GM18511 (cell line): ENCODE measurements around the gene REP15.
"Not testable (repeated sequence)": the region's sequence is repeated elsewhere in the genome, so short reads cannot be mapped to it uniquely, and the experiment has no call there.

Experiments
- ATAC-seq: cut with Tn5 transposase; IDR thresholded peaks from one replicate; pipeline ENCODE4 v1.9.1; 2021; ENCODE audit warnings: mild to moderate bottlenecking, moderate library complexity; ENCODE audit not compliant: unreplicated experiment

Gene REP15

GRCh38 chr12:27695556-27696292 lies 523 bp upstream of the REP15 start:
- ATAC-seq = no peak

DNA sequence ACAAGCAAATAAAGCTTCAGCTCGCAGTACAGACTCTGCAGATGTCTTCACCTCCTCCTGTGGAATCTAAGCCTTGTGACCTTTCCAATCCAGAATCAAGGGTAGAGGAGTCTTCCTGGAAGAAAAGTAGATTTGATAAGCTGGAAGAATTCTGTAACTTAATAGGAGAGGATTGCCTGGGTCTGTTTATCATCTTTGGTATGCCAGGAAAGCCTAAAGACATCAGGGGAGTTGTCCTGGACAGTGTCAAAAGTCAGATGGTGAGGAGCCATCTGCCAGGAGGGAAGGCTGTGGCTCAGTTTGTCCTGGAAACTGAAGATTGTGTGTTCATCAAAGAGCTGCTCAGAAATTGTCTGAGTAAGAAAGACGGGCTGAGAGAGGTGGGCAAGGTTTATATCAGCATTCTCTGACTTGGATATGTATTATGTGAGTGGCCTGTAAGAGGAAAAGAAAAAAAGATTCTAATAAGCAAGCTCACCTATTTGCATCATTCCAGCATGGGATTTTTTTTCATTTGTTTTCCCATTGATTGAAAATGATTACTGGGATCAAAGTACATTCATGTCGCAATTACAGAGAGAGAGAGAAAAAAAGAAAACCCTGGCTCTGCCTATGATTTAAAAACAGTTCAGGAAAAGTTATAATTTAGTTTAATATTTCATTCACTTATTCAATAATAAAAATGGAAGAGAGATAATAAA lies 767 bp downstream of the REP15 start:
- ATAC-seq = no peak

- peak; percentile 97 for ATAC-seq
Measured at GRCh38 chr12:27703720-27704452, 7.6 kb downstream of the REP15 start.

- no peak for ATAC-seq
Measured at GRCh38 chr12:27705263-27705662, 9.0 kb downstream of the REP15 start.

DNA sequence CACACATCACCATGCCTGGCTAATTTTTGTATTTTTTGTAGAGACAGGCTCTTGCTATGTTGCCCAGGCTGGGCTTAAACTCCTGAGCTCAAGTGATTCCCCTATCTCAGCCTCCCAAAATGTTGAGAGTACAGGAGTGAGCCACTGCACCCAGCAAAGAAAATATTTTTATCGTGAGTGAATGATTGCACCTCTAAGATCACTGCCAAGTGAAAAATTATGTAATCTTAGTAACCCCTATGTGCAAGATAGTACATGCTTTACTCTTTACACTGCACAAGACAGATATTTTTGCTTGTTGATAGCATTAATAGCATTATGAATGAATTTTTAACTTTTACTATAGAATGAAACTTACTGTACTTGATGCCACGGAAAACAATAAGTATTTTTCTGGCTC lies 11.0 kb downstream of the REP15 start:
- ATAC-seq = no peak

- ATAC-seq = no peak
Measured at GRCh38 chr12:27709212-27709931, 13.1 kb downstream of the REP15 start.

DNA sequence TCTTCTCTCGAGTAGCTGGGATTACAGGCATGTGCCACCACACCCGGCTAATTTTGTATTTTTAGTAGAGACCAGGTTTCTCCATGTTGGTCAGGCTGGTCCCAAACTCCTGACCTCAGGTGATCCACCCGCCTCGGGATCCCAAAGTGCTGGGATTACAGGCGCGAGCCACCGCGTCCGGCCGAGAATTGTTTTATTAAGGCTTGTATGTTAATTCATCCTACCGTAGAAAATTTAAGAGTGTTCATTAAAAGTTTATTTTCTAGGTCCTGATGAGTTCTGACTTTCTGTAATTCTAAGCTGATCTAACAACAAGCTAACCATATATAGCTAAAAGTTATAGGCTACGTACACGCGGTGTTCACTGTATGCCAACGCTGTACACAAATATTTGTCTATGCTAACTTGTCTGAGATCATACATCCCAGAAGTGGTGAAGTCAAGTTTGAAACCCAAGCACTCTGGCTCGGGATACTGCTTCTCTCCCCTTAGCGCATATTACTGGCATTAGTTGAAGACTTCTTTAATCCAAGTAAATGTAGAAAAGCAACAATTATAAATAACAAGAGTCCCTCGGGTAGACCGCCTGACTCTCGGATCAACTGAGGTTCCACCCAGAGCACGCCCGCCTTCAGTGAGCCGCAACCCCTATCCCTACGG lies 13.8 kb downstream of the REP15 start:
- ATAC-seq = peak; percentile 51

GRCh38 chr12:27710592-27711316 lies 14.5 kb downstream of the REP15 start, which contains the start of gene MRPS35:
Gene MRPS35 (plus strand): TSS chr12:27710832. CDS start chr12:27710844, 12 bp downstream.
- peak; percentile 97 for ATAC-seq

DNA sequence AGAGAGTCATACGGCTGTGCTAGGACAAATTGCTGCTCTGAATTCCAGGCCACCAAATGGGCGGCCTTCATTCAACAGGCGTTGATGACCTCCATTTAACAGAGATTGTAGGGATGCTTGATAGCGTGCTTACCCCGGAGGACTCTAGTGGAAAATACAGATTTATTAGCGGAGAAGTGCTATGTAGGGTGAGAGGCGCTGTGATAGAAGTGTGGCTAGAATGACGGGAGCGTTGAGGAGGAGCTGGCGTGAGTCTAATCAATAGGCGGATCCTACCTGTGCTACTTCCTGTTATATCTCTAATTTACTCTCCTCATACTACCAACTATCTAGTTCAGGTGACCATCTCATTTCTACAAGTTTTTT lies 15.1 kb downstream of the REP15 start:
- ATAC-seq = peak; percentile 18

GRCh38 chr12:27711967-27712366 lies 15.7 kb downstream of the REP15 start:
- no peak for ATAC-seq

DNA sequence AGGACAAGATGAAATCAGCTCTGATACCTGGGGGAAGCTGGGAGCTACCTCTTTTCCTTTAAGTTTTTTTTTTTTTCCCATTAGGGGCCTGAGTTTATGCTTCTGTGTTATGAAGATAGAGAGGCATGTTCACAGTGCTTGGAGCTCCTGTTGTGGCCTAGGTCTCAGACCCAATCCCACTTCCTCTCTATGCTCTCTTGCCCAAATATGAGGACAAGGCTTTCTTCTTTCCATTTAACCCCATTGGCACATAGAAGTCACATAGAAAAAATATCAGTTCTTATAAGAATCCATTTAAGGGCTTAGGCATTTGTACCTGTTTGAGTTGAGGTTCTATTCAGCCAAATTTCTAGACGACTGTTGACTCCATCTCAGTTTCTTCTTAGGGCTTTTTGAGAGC lies 27.0 kb downstream of the REP15 start:
- no peak for ATAC-seq

DNA sequence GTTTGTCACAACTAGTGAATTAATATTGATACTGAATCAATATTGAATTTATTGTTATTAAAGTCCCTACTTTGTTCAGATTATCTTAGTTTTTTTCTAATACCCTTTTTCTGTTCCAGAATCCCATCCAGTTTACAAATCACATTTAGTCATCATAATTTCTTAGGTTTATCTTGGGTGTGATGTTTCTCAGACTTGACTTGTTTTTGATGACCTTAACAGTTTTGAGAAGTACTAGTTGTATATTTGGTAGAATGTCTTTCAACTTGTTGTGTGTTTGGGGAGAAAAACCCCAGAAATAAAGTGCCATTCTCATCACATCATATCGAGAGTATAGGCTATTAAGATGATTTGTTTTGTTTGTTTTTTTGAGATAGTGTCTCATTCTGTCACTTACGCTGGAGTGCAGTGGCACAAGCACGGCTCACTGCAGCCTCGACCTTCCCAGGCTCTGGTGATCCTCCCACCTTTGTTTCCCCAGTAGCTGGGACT lies 33.9 kb downstream of the REP15 start:
- no peak for ATAC-seq

GRCh38 chr12:27732281-27732680 lies 36.0 kb downstream of the REP15 start:
- no peak for ATAC-seq

- ATAC-seq = no peak
Measured at GRCh38 chr12:27733052-27733656, 36.9 kb downstream of the REP15 start.

DNA sequence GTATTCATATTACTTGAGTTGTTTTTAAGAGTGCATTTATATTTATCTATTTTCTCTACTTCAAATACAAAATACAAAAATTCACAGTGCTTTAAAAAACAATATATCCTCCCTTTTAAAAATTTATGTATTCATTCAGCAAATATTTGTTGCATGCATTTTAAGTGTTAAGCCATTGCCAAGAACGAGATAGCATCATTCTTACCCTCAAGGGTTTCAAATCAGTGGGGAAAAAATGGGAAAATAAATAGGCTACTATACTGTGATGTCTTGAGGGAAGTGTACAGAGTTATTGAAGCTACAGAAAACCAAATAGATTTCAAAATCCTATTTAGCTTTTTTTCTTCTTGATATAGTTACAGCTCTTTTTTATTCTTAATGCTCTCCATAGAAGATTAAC lies 37.5 kb downstream of the REP15 start:
- ATAC-seq = no peak

DNA sequence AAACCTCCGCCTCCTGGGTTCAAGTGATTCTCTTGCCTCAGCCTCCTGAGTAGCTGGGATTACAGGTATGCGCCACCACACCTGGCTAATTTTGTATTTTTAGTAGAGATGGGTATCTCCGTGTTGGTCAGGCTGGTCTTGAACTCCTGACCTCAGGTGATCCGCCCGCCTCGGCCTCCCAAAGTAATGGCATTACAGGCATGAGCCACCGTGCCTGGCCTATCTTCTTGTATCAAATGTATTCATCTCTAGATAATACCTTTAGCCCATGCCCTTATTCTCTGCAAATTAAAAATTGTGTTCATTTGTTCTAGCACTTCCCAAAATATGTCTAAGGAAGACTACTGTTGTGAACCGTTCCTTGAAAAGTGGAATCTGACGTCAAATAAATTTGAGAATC lies 38.1 kb downstream of the REP15 start:
- not testable (repeated sequence) for ATAC-seq

GRCh38 chr12:27743601-27744000 lies 47.4 kb downstream of the REP15 start:
- no peak for ATAC-seq

- ATAC-seq = not testable (repeated sequence)
Measured at GRCh38 chr12:27745734-27746133, 49.5 kb downstream of the REP15 start.
